RWPE2 (cell line): ENCODE data around the gene ZNF787.

Experiments used
- ATAC-seq: fragments of 200-7000 bp; cut with Tn5 transposase; 3 replicates; pipeline ENCODE4 v1.9.1; 2021; ENCODE audit warnings: low read depth
- DNase-seq: peaks from one replicate; pipeline ENCODE4 v3.0.0-alpha.2; 2020; ENCODE audit warnings: low spot score
- H3K27ac ChIP-seq: fragments of 450-650 bp; 2 replicates; pipeline ENCODE4 v1.5.1; 2017; ENCODE audit warnings: mild to moderate bottlenecking; ENCODE audit not compliant: poor library complexity, severe bottlenecking
- H3K27me3 ChIP-seq: fragments of 250-450 bp; sonication (Bioruptor Pico); 2 replicates; pipeline ENCODE4 v1.5.1; 2021; ENCODE audit warnings: mild to moderate bottlenecking, moderate library complexity; ENCODE audit not compliant: insufficient read depth, poor library complexity, severe bottlenecking
- H3K36me3 ChIP-seq: fragments of 250-450 bp; sonication (Bioruptor Pico); 2 replicates; pipeline ENCODE4 v1.5.1; 2020; ENCODE audit warnings: low read depth, mild to moderate bottlenecking, moderate library complexity
- H3K4me1 ChIP-seq: fragments of 250-450 bp; sonication (Bioruptor Pico); 2 replicates; pipeline ENCODE4 v1.5.1; 2021; ENCODE audit warnings: mild to moderate bottlenecking, moderate library complexity; ENCODE audit not compliant: insufficient read depth, poor library complexity, severe bottlenecking
- H3K4me3 ChIP-seq: fragments of 250-450 bp; sonication (Bioruptor Pico); 2 replicates; pipeline ENCODE4 v1.5.1; 2021; ENCODE audit warnings: mild to moderate bottlenecking, moderate library complexity; ENCODE audit not compliant: severe bottlenecking
- H3K9me3 ChIP-seq: fragments of 250-450 bp; sonication (Bioruptor Pico); 2 replicates; pipeline ENCODE4 v1.5.1; 2021; ENCODE audit warnings: mild to moderate bottlenecking, moderate library complexity; ENCODE audit not compliant: severe bottlenecking
- TF ChIP-seq, protein P1 (sequence below): fragments of 450-650 bp; IDR thresholded peaks from one replicate; pipeline ENCODE4 v1.5.1; 2017; ENCODE audit warnings: mild to moderate bottlenecking, moderate library complexity; ENCODE audit not compliant: poor library complexity, severe bottlenecking

The ZNF787 gene

DNA sequence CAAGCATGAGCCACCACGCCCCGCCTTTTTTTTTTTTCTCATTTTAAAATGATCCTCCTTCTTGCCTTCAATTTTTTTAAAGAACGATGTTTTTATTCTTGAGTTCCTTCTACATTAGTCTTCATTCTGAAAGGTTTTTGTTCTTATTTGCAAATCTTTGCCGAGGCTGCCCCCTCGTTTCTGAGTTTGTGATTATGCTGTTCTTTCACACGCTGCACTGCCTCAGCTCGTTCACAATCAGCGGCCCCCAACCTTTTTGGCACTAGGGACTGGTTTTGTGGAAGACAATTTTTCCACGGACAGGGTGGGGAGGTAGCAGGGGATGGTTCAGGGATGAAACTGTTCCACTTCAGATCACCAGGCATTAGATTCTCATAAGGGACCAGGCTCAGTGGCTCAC is 26.6 kb downstream of the ZNF787 start:
- DNase-seq (no peak), ATAC-seq (no peak)
- Histone ChIP-seq H3K9me3 (no peaks in the 10 kb centered on the region), H3K4me1 (no peaks in the 10 kb centered on the region), H3K36me3 (peaks cover 33% of the 10 kb centered on the region), H3K27me3 (no peaks in the 10 kb centered on the region), H3K4me3 (no peak overlapping the region), H3K27ac (no peak overlapping the region)
- TF ChIP-seq, protein P1, sequence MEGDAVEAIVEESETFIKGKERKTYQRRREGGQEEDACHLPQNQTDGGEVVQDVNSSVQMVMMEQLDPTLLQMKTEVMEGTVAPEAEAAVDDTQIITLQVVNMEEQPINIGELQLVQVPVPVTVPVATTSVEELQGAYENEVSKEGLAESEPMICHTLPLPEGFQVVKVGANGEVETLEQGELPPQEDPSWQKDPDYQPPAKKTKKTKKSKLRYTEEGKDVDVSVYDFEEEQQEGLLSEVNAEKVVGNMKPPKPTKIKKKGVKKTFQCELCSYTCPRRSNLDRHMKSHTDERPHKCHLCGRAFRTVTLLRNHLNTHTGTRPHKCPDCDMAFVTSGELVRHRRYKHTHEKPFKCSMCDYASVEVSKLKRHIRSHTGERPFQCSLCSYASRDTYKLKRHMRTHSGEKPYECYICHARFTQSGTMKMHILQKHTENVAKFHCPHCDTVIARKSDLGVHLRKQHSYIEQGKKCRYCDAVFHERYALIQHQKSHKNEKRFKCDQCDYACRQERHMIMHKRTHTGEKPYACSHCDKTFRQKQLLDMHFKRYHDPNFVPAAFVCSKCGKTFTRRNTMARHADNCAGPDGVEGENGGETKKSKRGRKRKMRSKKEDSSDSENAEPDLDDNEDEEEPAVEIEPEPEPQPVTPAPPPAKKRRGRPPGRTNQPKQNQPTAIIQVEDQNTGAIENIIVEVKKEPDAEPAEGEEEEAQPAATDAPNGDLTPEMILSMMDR, result no peak

DNA sequence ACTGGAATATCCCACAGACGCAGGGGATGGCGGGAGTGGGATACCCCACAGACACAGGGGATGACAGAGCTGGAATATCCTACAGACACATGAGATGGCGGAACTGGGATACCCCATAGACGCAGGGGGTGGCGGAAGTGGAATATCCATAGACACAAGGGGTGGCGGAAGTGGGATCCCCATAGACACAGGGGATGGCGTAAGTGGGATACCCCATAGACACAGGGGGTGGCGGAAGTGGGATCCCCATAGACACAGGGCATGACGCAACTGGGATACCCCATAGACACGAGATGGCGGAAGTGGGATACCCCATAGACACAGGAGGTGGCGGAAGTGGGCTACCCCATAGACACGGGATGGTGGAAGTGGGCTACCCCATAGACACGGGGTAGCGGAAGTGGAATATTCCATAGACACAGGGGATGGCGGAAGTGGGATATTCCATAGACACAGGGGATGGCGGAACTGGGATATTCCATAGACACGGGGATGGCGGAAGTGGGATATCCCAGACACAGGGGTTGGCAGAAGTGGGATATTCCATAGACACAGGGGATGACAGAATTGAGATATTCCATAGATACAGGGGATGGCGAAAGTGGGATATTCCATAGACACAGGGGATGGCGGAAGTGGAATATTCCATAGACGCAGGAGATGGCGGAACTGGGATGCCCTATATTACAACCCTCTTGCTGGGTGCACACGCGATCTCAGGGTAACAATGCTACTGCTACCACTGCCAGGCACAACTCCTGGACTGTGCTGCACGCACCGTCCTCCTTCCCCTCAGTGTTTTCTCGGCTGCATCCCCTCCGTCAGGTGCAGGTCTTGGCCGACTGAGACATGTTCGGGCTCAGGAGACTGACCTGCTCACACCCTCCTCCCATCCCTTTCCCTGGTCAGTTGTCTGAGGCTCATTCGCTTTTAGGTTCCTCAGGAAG is 28.1 kb downstream of the ZNF787 start:
- Histone ChIP-seq H3K4me1 (no peaks in the 10 kb centered on the region), H3K36me3 (peaks cover 28% of the 10 kb centered on the region), H3K9me3 (no peaks in the 10 kb centered on the region), H3K27ac (no peak overlapping the region), H3K4me3 (no peak overlapping the region), H3K27me3 (no peaks in the 10 kb centered on the region)
- TF ChIP-seq, protein P1, result no peak
- ATAC-seq (no peak), DNase-seq (peak; percentile 21)

DNA sequence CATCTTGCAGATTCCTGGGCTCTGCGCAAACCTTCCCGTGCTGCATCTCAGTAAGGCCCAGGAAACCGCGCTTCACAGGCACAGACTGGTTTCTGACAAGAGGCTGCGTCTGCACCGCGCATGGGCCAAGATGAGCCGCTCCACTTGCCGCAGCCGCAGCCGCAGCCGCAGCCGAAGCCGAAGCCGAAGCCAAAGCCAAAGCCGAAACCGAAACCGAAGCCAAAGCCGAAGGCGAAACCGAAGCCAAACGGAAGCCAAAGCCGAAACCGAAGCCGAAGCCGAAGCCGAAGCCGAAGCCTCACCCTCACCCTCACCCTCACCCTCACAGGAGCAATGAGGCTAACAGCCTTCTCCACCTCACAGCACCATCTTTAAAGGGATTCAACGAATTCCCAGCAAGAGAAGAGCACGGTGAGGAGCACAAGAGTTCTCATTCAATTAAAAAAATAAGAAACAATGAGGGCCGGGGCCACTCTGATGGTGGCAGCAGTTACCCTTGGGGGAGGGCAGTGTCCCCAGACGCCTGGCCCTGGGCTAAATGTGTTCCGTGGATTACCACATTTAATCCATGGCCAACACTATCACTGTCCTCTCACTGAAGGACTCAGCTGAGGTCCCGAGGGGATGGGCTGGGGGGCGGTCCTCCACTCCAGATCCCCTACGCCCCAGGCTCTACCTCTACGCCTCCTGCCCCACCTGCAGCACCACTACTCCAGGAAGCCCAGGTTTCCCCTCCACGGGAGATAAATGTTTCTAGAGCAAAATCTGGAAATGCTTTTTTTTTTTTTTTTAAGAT is 29.1 kb downstream of the ZNF787 start:
- Histone ChIP-seq H3K27me3 (no peaks in the 10 kb centered on the region), H3K36me3 (peaks cover 28% of the 10 kb centered on the region), H3K27ac (no peak overlapping the region), H3K4me1 (no peaks in the 10 kb centered on the region), H3K9me3 (no peaks in the 10 kb centered on the region), H3K4me3 (no peak overlapping the region)
- DNase-seq, result no peak
- ATAC-seq, result no peak
- TF ChIP-seq, protein P1, result no peak

DNA sequence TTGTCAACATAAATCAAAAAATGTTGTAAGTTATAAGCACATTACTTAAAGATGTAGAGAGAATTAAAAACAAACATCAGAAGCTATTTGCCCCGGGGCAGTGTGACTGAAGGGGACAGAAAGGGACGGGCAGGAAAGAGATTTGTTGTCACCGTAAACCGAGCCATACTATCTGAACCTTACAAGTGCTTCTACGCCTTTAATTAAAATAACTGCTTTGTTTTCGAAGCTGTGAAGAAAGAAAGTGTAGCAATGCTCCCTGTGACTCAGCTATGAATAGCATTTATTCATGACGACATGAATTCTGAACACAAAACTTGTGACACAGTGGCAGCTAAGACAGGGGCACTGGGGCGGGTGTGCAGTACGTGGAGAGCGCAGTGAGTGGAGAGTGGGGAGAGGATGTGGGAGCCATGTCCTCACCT is 30.0 kb downstream of the ZNF787 start:
- peaks cover 28% of the 10 kb centered on the region for H3K36me3 ChIP-seq
- no peaks in the 10 kb centered on the region for H3K27me3 ChIP-seq
- no peak overlapping the region for H3K27ac ChIP-seq
- DNase-seq, result no peak
- H3K9me3 ChIP-seq, result no peaks in the 10 kb centered on the region
- H3K4me3 ChIP-seq, result no peak overlapping the region
- peak; percentile 65 for ATAC-seq
- TF ChIP-seq, protein P1, result no peak
- no peaks in the 10 kb centered on the region for H3K4me1 ChIP-seq
